Gastroesophageal sphincter (tissue), 3 donors: ENCODE results near the gene SUCNR1.

ENCODE experiments used
- CTCF ChIP-seq, 4 experiments: fragments of 200-600 bp in 2 of 4; fragments of 450-650 bp in 2 of 4; sonication (generic) in 1 of 4; IDR thresholded peaks; one replicate each; pipeline ENCODE4 v1.5.1; 2017 to 2019; ENCODE audit warnings: antibody characterized with exemption in 4 of 4, mild to moderate bottlenecking in 2 of 4, moderate library complexity in 2 of 4
- POLR2AphosphoS5 ChIP-seq: sonication (generic); formaldehyde crosslinking; IDR thresholded peaks from one replicate; pipeline ENCODE4 v1.6.1; 2017; ENCODE audit warnings: antibody characterized with exemption

- TF ChIP-seq POLR2AphosphoS5: no peak
- TF ChIP-seq CTCF (IDR thresholded peaks at IDR 0.05): no peak
These were observed 6.6 kb upstream of the SUCNR1 start for GRCh38 chr3:151866711-151867410.
